ENCODE results near the gene TERT. TPM values are rescaled to one million over a fixed set of nuclear protein-coding genes. Genes with fewer than 3 reads are reported as not detected.

TERT gene
- polyA plus RNA-seq, 1 donor from 2014 or later: not detected

DNA sequence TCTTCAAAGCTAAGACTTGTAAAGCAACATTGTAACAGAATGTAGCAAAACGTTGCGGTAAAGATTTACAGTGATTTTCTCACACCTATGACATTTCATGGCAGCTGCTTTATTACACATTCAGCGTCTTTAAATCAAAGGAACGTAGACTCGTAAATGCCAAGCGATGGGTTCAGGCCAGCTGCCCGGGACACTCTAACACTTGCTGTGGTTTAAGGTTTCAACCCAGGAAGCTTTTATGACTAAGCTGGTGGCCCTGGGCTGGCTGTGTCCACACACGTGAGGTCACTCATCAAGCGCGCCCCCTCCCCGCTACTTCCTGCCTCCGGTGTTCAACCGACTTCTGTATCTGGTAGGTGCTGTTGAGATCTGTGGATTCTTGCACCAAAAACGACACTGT, 67.2 kb downstream of the TERT start:
- no peaks in the 10 kb centered on the region for H3K36me3 ChIP-seq (ENCODE audit: insufficient read depth, low read length)
- H3K9me3 ChIP-seq (ENCODE audit: low read length): no peaks in the 10 kb centered on the region
- H3K4me2 ChIP-seq (ENCODE audit: low read length): no peak overlapping the region
- no peak overlapping the region for H3K27ac ChIP-seq (ENCODE audit: low read length)
- no peaks in the 10 kb centered on the region for H4K20me1 ChIP-seq (ENCODE audit: insufficient read depth)
- TF ChIP-seq SMC3 (conservative IDR thresholded peaks at IDR 0.05; ENCODE audit: poor library complexity) (no peak), TAF1 (IDR thresholded peaks at IDR 0.05; ENCODE audit: low read depth) (no peak)
- no peaks in the 10 kb centered on the region for H3F3A ChIP-seq (ENCODE audit: insufficient read depth, low read length, poor library complexity, severe bottlenecking)
- H3K9me2 ChIP-seq (ENCODE audit: insufficient read depth, low read length): no peaks in the 10 kb centered on the region
- no peaks in the 10 kb centered on the region for H3K27me3 ChIP-seq (ENCODE audit: insufficient read depth, low read depth, low read length)
- no peaks in the 10 kb centered on the region for H3K79me2 ChIP-seq (replicated peaks; ENCODE audit: insufficient read depth, low read length)
- no peak overlapping the region for H3K9ac ChIP-seq (ENCODE audit: low read length)
- H2AFZ ChIP-seq (ENCODE audit: low read depth, low read length): no peak overlapping the region
- H3K4me3 ChIP-seq (ENCODE audit: low read length): no peak overlapping the region

DNA sequence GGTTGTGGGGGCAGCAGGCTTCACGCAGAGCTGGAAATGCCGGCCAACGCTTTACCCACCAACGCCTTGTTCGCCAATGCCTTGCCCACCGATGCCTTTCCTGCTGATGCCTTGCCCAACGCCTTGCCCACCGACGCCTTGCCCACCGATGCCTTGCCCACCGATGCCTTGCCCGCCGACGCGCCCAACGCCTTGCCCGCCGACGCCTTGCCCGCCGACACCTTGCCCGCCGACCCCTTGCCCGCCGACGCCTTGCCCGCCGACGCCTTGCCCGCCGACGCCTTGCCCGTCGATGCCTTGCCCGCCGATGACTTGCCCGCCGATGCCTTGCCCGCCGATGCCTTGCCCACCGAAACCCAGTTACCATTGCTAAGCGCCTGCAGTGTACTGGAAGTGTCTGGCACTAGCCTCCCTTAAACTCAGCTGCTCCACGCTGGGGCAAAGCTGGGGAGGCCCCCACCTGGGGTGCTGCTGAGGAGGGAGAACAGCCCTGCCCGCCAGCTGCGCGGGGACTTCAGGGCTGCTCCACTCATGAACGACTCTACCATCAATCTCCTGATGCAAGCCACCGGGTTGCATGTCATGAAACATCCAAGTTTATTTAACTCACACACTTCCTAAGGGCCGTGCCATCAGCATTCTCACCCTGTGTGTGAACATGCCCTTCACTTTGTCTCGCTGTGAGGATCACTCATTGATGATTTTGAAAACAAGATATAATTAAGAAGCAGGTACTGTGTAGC, 67.9 kb downstream of the TERT start:
- H3K4me2 ChIP-seq (ENCODE audit: low read length): no peak overlapping the region
- H3K4me3 ChIP-seq (ENCODE audit: low read length): no peak overlapping the region
- no peaks in the 10 kb centered on the region for H3K9me2 ChIP-seq (ENCODE audit: insufficient read depth, low read length)
- H4K20me1 ChIP-seq (ENCODE audit: insufficient read depth): no peaks in the 10 kb centered on the region
- H3K36me3 ChIP-seq (ENCODE audit: insufficient read depth, low read length): no peaks in the 10 kb centered on the region
- no peak overlapping the region for H3K27ac ChIP-seq (ENCODE audit: low read length)
- H2AFZ ChIP-seq (ENCODE audit: low read depth, low read length): no peak overlapping the region
- no peaks in the 10 kb centered on the region for H3F3A ChIP-seq (ENCODE audit: insufficient read depth, low read length, poor library complexity, severe bottlenecking)
- H3K79me2 ChIP-seq (replicated peaks; ENCODE audit: insufficient read depth, low read length): no peaks in the 10 kb centered on the region
- TF ChIP-seq TAF1 (IDR thresholded peaks at IDR 0.05; ENCODE audit: low read depth) (no peak), RAD21 (conservative IDR thresholded peaks at IDR 0.05) (no peak), MXI1 (conservative IDR thresholded peaks at IDR 0.05; ENCODE audit: poor library complexity, severe bottlenecking) (no peak), POLR2AphosphoS5 (IDR thresholded peaks at IDR 0.05) (no peak), SMC3 (conservative IDR thresholded peaks at IDR 0.05; ENCODE audit: poor library complexity) (no peak), EZH2 (IDR thresholded peaks at IDR 0.05; ENCODE audit: borderline replicate concordance, insufficient read depth, low read length, poor library complexity, severe bottlenecking) (no peak), EP300 (conservative IDR thresholded peaks at IDR 0.05; ENCODE audit: poor library complexity, severe bottlenecking) (no peak), CTCF (IDR thresholded peaks at IDR 0.05; ENCODE audit: poor library complexity, severe bottlenecking) (no peak)
- H3K9ac ChIP-seq (ENCODE audit: low read length): no peak overlapping the region
- H3K9me3 ChIP-seq (ENCODE audit: low read length): no peaks in the 10 kb centered on the region
- H3K27me3 ChIP-seq (ENCODE audit: insufficient read depth, low read depth, low read length): no peaks in the 10 kb centered on the region

DNA sequence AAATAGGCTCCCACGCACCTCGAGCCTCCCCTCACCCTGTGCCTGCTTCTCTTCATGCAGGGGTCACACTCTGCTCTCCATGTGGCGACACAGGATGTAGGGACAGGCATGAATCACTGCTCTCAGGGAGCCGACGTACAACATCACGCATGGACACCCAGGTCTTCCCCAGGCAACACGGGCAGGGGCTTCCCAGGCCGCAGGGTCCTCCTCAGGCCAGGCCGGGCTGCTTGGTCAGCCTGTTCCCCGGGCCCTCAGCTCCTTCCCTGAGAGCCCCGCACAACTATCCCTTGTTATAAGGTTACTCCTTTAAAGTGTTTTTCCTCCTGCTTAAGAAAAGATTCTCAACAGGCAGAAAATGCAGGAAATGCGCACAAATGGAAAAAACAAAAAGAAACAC, 68.6 kb downstream of the TERT start:
- Histone ChIP-seq H3K9me3 (ENCODE audit: low read length) (no peaks in the 10 kb centered on the region), H3K4me2 (ENCODE audit: low read length) (no peak overlapping the region), H3K36me3 (ENCODE audit: insufficient read depth, low read length) (no peaks in the 10 kb centered on the region), H3K4me3 (ENCODE audit: low read length) (no peak overlapping the region), H3K9ac (ENCODE audit: low read length) (no peak overlapping the region), H4K20me1 (ENCODE audit: insufficient read depth) (no peaks in the 10 kb centered on the region), H2AFZ (ENCODE audit: low read depth, low read length) (no peak overlapping the region), H3K79me2 (replicated peaks; ENCODE audit: insufficient read depth, low read length) (no peaks in the 10 kb centered on the region), H3K9me2 (ENCODE audit: insufficient read depth, low read length) (no peaks in the 10 kb centered on the region), H3F3A (ENCODE audit: insufficient read depth, low read length, poor library complexity, severe bottlenecking) (no peaks in the 10 kb centered on the region), H3K27me3 (ENCODE audit: insufficient read depth, low read depth, low read length) (no peaks in the 10 kb centered on the region), H3K27ac (ENCODE audit: low read length) (no peak overlapping the region)
- TF ChIP-seq SMC3 (conservative IDR thresholded peaks at IDR 0.05; ENCODE audit: poor library complexity) (no peak), CTCF (IDR thresholded peaks at IDR 0.05; ENCODE audit: poor library complexity, severe bottlenecking) (no peak), RAD21 (conservative IDR thresholded peaks at IDR 0.05) (no peak), MXI1 (conservative IDR thresholded peaks at IDR 0.05; ENCODE audit: poor library complexity, severe bottlenecking) (no peak), POLR2AphosphoS5 (IDR thresholded peaks at IDR 0.05) (no peak), EZH2 (IDR thresholded peaks at IDR 0.05; ENCODE audit: borderline replicate concordance, insufficient read depth, low read length, poor library complexity, severe bottlenecking) (no peak), EP300 (conservative IDR thresholded peaks at IDR 0.05; ENCODE audit: poor library complexity, severe bottlenecking) (no peak), TAF1 (IDR thresholded peaks at IDR 0.05; ENCODE audit: low read depth) (no peak)
- TF ChIP-seq, protein P1, sequence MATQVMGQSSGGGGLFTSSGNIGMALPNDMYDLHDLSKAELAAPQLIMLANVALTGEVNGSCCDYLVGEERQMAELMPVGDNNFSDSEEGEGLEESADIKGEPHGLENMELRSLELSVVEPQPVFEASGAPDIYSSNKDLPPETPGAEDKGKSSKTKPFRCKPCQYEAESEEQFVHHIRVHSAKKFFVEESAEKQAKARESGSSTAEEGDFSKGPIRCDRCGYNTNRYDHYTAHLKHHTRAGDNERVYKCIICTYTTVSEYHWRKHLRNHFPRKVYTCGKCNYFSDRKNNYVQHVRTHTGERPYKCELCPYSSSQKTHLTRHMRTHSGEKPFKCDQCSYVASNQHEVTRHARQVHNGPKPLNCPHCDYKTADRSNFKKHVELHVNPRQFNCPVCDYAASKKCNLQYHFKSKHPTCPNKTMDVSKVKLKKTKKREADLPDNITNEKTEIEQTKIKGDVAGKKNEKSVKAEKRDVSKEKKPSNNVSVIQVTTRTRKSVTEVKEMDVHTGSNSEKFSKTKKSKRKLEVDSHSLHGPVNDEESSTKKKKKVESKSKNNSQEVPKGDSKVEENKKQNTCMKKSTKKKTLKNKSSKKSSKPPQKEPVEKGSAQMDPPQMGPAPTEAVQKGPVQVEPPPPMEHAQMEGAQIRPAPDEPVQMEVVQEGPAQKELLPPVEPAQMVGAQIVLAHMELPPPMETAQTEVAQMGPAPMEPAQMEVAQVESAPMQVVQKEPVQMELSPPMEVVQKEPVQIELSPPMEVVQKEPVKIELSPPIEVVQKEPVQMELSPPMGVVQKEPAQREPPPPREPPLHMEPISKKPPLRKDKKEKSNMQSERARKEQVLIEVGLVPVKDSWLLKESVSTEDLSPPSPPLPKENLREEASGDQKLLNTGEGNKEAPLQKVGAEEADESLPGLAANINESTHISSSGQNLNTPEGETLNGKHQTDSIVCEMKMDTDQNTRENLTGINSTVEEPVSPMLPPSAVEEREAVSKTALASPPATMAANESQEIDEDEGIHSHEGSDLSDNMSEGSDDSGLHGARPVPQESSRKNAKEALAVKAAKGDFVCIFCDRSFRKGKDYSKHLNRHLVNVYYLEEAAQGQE (IDR thresholded peaks at IDR 0.05; ENCODE audit: borderline replicate concordance): no peak

Data from neural cell (in vitro differentiated cells).